Retinal pigment epithelial cell (primary cell): ENCODE results near the gene SPATA25.

Source experiments
- DNase-seq: peaks from one replicate; pipeline ENCODE4 v3.0.0-alpha.2; 2010; ENCODE audit warnings: low read depth
- H3K4me3 ChIP-seq: 2 replicates; pipeline ENCODE4 v1.5.1; 2011; ENCODE audit warnings: mild to moderate bottlenecking, low read length, control low read depth, moderate library complexity
- TF ChIP-seq, protein P1 (sequence below): conservative IDR thresholded peaks from 2 replicates; pipeline ENCODE4 v1.5.1; 2011; ENCODE audit warnings: low read depth, low read length, control low read depth, inconsistent platforms

The SPATA25 gene

DNA sequence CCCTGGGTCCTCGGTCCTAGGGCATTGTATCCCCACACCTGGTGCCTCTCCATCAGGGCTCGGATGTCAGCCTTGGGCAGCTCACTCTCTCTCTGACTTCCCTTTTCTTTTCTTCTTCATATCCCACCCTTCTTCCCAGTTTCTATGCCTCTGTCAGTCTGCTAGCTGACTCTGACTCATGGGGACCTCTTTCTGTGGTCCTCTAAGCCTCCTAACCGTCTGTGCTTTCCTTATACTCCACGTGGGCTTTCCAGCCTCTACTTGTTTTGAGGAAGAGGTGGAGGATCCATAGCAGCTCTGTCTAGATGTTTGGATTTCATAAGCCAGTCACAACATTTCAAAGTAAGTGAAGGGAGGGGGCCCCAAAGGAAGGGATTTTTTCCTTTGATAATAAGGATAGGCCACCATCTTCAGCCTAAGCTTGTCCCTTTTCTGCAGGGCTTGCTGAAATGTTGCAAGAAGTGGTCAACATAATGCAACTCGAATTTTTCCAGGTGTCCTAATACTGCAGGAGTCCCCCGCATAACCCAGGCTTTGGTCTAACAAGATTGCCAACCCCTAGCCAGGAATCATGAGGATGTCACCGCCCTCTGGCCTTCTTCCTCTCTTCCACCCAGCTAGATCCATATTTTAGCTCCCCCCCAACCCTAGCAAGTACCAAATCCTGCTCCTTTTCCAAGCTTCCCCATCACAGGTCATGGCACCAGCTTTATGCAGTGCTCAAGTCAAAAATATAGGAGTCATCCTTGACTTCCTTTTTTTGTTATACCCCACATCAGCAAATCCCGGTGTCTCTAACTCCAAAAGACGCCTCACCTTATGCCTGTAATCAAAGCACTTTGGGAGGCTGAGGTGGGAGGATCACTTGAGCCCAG, 33.3 kb upstream of the SPATA25 start:
- no peak overlapping the region for H3K4me3 ChIP-seq
- TF ChIP-seq, protein P1, sequence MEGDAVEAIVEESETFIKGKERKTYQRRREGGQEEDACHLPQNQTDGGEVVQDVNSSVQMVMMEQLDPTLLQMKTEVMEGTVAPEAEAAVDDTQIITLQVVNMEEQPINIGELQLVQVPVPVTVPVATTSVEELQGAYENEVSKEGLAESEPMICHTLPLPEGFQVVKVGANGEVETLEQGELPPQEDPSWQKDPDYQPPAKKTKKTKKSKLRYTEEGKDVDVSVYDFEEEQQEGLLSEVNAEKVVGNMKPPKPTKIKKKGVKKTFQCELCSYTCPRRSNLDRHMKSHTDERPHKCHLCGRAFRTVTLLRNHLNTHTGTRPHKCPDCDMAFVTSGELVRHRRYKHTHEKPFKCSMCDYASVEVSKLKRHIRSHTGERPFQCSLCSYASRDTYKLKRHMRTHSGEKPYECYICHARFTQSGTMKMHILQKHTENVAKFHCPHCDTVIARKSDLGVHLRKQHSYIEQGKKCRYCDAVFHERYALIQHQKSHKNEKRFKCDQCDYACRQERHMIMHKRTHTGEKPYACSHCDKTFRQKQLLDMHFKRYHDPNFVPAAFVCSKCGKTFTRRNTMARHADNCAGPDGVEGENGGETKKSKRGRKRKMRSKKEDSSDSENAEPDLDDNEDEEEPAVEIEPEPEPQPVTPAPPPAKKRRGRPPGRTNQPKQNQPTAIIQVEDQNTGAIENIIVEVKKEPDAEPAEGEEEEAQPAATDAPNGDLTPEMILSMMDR, result no peak
- no peak for DNase-seq

- H3K4me3 ChIP-seq, result no peak overlapping the region
- TF ChIP-seq, protein P1, result no peak
- DNase-seq, result no peak
Observed at GRCh38 chr20:45919542-45920399, 32.3 kb upstream of the SPATA25 start.

DNA sequence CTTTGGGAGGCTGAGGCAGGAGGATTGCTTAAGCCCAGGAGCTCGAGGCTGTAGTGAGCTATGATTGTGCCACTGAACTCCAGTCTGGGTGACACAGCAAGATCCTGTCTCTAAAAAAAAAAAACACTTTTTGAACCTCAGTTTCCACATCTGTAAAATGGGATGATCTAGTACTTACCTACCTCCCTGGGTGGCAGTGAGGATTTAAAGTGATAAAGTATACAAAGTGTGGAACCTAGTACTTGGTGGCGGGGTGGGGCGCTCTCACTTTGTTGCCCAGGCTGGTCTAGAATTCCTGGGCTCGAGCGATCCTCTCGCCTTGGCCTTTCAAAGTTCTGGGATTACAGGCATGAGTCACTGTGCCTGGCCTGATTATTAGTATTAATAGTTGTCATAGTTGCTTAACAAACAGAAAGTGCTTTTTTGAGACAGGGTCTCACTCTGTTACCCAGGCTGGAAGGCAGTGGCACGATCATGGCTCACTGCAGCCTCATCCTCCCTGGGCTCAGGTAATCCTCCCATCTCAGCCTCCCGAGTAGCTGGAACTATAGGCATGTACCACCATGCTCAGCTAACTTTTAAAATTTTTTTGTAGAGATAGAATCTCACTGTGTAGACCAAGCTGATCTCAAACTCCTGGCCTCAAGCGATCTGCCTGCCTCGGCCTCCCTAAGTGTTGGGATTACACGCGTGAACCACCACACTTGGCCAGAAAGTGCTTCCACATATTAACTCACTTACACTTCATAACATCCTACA, 31.5 kb upstream of the SPATA25 start:
- H3K4me3 ChIP-seq, result no peak overlapping the region
- TF ChIP-seq, protein P1, result no peak
- no peak for DNase-seq

DNA sequence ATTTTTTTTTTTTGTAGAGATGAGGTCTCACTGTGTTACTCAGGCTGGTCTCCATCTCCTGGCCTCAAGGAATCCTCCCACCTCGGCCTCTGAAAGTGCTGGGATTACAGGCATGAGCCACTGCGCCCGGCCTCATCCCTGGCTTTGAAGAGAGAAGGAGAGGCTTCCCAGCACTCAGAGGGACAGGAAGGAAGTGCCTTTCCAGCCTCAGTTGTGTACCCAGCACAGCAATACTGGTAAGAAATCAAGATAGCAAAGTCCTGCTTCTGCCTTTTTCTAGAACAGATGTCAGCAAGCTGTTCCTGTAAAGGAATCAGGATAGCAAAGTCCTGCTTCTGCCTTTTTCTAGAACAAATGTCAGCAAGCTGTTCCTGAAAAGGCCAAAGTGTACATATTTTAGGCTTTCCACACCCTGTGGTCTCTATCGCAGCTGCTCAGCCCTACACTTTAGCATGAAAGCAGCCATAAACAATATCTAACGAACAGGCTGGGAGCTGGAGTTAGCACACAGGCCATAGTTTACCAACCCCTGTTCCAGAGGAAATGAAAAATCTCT, 30.8 kb upstream of the SPATA25 start:
- TF ChIP-seq, protein P1, result no peak
- H3K4me3 ChIP-seq, result no peak overlapping the region
- no peak for DNase-seq

- no peak for DNase-seq
- TF ChIP-seq, protein P1, result no peak
Observed at GRCh38 chr20:45917790-45918141, 30.3 kb upstream of the SPATA25 start.

DNA sequence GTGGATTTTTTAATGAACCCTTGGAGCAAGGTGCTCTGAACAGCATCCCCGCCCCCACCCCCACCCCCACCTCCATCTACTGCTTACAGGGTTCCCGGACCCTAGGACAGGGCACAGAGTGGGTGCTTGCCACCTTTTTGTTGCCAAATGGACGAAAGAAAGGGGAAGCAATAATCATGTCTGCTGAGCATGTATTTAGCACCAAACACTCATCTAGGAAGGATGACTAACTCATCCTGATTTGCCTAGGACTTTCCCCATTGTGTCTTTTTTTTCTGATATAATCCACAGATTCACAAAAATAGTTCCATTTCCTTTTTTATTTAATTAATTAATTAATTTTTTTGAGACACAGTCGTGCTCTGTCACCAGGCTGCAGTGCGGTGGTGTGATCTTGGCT, 25.7 kb upstream of the SPATA25 start:
- TF ChIP-seq, protein P1, result no peak
- DNase-seq, result no peak
- H3K4me3 ChIP-seq, result no peak overlapping the region

More at GRCh38 chr20:45917790-45918141, 30.3 kb upstream of the SPATA25 start:
- H3K4me3 ChIP-seq, result no peak overlapping the region
